ENCODE data around the gene TTLL5. TPM values are rescaled to one million over a fixed set of nuclear protein-coding genes. Genes with fewer than 3 reads are reported as not detected.
A peak's percentile ranks its signal among the peaks of the same experiment; 100 is the strongest.

The TTLL5 gene
- polyA plus RNA-seq, 2 of the 4 experiments (the other 2 are of a cell fraction) = 18.8 to 23.7 TPM

- Histone ChIP-seq H3K4me2 (no peak overlapping the region), H3K27ac (no peak overlapping the region), H3K4me3 (no peak overlapping the region), H3K9me3 (no peaks in the 10 kb centered on the region), H3K4me1 (no peaks in the 10 kb centered on the region)
- CTCF ChIA-PET = interaction anchor here (1.1 to 2.8 kb wide), 6 partner anchors 11 to 689 kb away, joined by 3 to 19 read pairs (median 5); partner anchors contain the start of gene FLVCR2
- ATAC-seq = no peak
- no peak for FAIRE-seq
- WGBS (ENCODE audit: missing lambda C conversion rate) = 92% methylated on average over 2 of the region's 2 CpGs
- TF ChIP-seq SREBF2 (IDR thresholded peaks at IDR 0.05) (no peak), ZC3H11A (IDR thresholded peaks at IDR 0.05) (no peak), FOSB (CRISPR knock-in tag; IDR thresholded peaks at IDR 0.05) (no peak), KDM5A (IDR thresholded peaks at IDR 0.05) (no peak), HES2 (IDR thresholded peaks at IDR 0.05) (no peak), NFE2L2 (conservative IDR thresholded peaks at IDR 0.05; ENCODE audit: low read length) (no peak), HOXA7 (CRISPR knock-in tag; IDR thresholded peaks at IDR 0.05) (no peak), NPAS2 (CRISPR knock-in tag; IDR thresholded peaks at IDR 0.05; ENCODE audit: borderline replicate concordance) (no peak), E2F6 (IDR thresholded peaks at IDR 0.05; ENCODE audit: borderline replicate concordance, low read depth) (no peak), HOXB5 (CRISPR knock-in tag; IDR thresholded peaks at IDR 0.05) (no peak), ESRRA (IDR thresholded peaks at IDR 0.05; ENCODE audit: borderline replicate concordance, low read length) (no peak), HOXB13 (CRISPR knock-in tag; IDR thresholded peaks at IDR 0.05; ENCODE audit: low read depth) (no peak), POLR2AphosphoS2 (conservative IDR thresholded peaks at IDR 0.05; ENCODE audit: low read length) (no peak), ATOH8 (CRISPR knock-in tag; IDR thresholded peaks at IDR 0.05; ENCODE audit: low read depth) (no peak), FOXS1 (CRISPR knock-in tag; IDR thresholded peaks at IDR 0.05) (no peak), ZFP36 (IDR thresholded peaks at IDR 0.05; ENCODE audit: borderline replicate concordance, partially characterized antibody) (no peak), CHD4 (IDR thresholded peaks at IDR 0.05; ENCODE audit: borderline replicate concordance) (no peak), ELK1 (IDR thresholded peaks at IDR 0.05; ENCODE audit: low read depth, low read length) (no peak)
- POLR2A ChIA-PET = no interaction called here
- DNase-seq (ENCODE audit: low read depth in 1 of 2, low spot score in 1 of 2) = no peak
Measured at GRCh38 chr14:75697918-75698317, 36.9 kb downstream of the TTLL5 start.

GRCh38 chr14:75699331-75699730 lies 38.3 kb downstream of the TTLL5 start:
- CTCF ChIA-PET = interaction anchor here (2.8 kb wide), 1 partner anchor 9 kb away, joined by 19 read pairs; no protein-coding TSS in a partner anchor

More at GRCh38 chr14:75699331-75699730, 38.3 kb downstream of the TTLL5 start:
- FAIRE-seq (no peak), DNase-seq (ENCODE audit: low read depth in 1 of 2, low spot score in 1 of 2) (no peak), ATAC-seq (no peak)
- H3K4me3 ChIP-seq = no peak overlapping the region
- H3K9me3 ChIP-seq = no peaks in the 10 kb centered on the region
- no peak overlapping the region for H3K27ac ChIP-seq
- no peak for TF ChIP-seq FOSB (CRISPR knock-in tag; IDR thresholded peaks at IDR 0.05)
- peak; percentile 37 for TF ChIP-seq MAFK (IDR thresholded peaks at IDR 0.05; ENCODE audit: partially characterized antibody)
- TF ChIP-seq ATOH8 (CRISPR knock-in tag; IDR thresholded peaks at IDR 0.05; ENCODE audit: low read depth) = no peak
- no peak for TF ChIP-seq FOXS1 (CRISPR knock-in tag; IDR thresholded peaks at IDR 0.05)
- no peak for TF ChIP-seq HDAC2 (IDR thresholded peaks at IDR 0.05)
- TF ChIP-seq RARB (CRISPR knock-in tag; IDR thresholded peaks at IDR 0.05) = no peak
- TF ChIP-seq CBX2 (IDR thresholded peaks at IDR 0.05; ENCODE audit: borderline replicate concordance, low read depth) = no peak
- POLR2A ChIA-PET = no interaction called here
- 93% methylated on average over 3 of the region's 3 CpGs for WGBS (ENCODE audit: missing lambda C conversion rate)
- no peaks in the 10 kb centered on the region for H3K4me1 ChIP-seq
- H3K4me2 ChIP-seq = no peak overlapping the region

Measured in A549 (cell line).